Measurements from ENCODE around the gene PRR14.
"Not testable (repeated sequence)": the region's sequence is repeated elsewhere in the genome, so short reads cannot be mapped to it uniquely, and the experiment has no call there.

PRR14 gene

GRCh38 chr16:30669903-30670824 lies 19.4 kb downstream of the PRR14 start:
- in situ Hi-C loops (cut with HindIII; ENCODE audit: low pct_ligation_motif_present, low pct_unique_long_range_greater_than_20kb, low sequenced_read_pairs), result no loop called here
- DNase-seq, result no peak

GRCh38 chr16:30675143-30675542 lies 24.4 kb downstream of the PRR14 start:
- DNase-seq, result no peak
- in situ Hi-C loops (cut with HindIII; ENCODE audit: low pct_ligation_motif_present, low pct_unique_long_range_greater_than_20kb, low sequenced_read_pairs), result no loop called here

- in situ Hi-C loops (cut with HindIII; ENCODE audit: low pct_ligation_motif_present, low pct_unique_long_range_greater_than_20kb, low sequenced_read_pairs), result no loop called here
- DNase-seq, result no peak
Observed at GRCh38 chr16:30677931-30678585, 27.3 kb downstream of the PRR14 start.

- in situ Hi-C loops (cut with HindIII; ENCODE audit: low pct_ligation_motif_present, low pct_unique_long_range_greater_than_20kb, low sequenced_read_pairs), result no loop called here
- no peak for DNase-seq
Observed at GRCh38 chr16:30678586-30678970, 27.8 kb downstream of the PRR14 start.

- in situ Hi-C loops (cut with HindIII; ENCODE audit: low pct_ligation_motif_present, low pct_unique_long_range_greater_than_20kb, low sequenced_read_pairs), result no loop called here
Observed at GRCh38 chr16:30680326-30680725, 29.6 kb downstream of the PRR14 start.

GRCh38 chr16:30688701-30689100 lies 37.9 kb downstream of the PRR14 start:
- in situ Hi-C loops (cut with HindIII; ENCODE audit: low pct_ligation_motif_present, low pct_unique_long_range_greater_than_20kb, low sequenced_read_pairs), result no loop called here
- no peak for DNase-seq

More at GRCh38 chr16:30680326-30680725, 29.6 kb downstream of the PRR14 start:
- DNase-seq, result no peak

- in situ Hi-C loops (cut with HindIII; ENCODE audit: low pct_ligation_motif_present, low pct_unique_long_range_greater_than_20kb, low sequenced_read_pairs), result no loop called here
- no peak for DNase-seq
Observed at GRCh38 chr16:30691907-30692306, 41.1 kb downstream of the PRR14 start.

GRCh38 chr16:30692396-30693064 lies 41.8 kb downstream of the PRR14 start:
- in situ Hi-C loops (cut with HindIII; ENCODE audit: low pct_ligation_motif_present, low pct_unique_long_range_greater_than_20kb, low sequenced_read_pairs), result no loop called here
- DNase-seq, result no peak

GRCh38 chr16:30694926-30695693 lies 44.4 kb downstream of the PRR14 start:
- in situ Hi-C loops (cut with HindIII; ENCODE audit: low pct_ligation_motif_present, low pct_unique_long_range_greater_than_20kb, low sequenced_read_pairs), result no loop called here
- DNase-seq, result no peak

GRCh38 chr16:30696646-30697045 lies 45.9 kb downstream of the PRR14 start:
- DNase-seq; in situ Hi-C loops (cut with HindIII; ENCODE audit: low pct_ligation_motif_present, low pct_unique_long_range_greater_than_20kb, low sequenced_read_pairs): not testable (repeated sequence)

- in situ Hi-C loops (cut with HindIII; ENCODE audit: low pct_ligation_motif_present, low pct_unique_long_range_greater_than_20kb, low sequenced_read_pairs), result no loop called here
- DNase-seq, result no peak
Observed at GRCh38 chr16:30697264-30698138, 46.7 kb downstream of the PRR14 start.

GRCh38 chr16:30698139-30698815 lies 47.5 kb downstream of the PRR14 start:
- peak; percentile 99 for DNase-seq
- in situ Hi-C loops (cut with HindIII; ENCODE audit: low pct_ligation_motif_present, low pct_unique_long_range_greater_than_20kb, low sequenced_read_pairs), result no loop called here

- in situ Hi-C loops (cut with HindIII; ENCODE audit: low pct_ligation_motif_present, low pct_unique_long_range_greater_than_20kb, low sequenced_read_pairs), result no loop called here
- DNase-seq, result peak; percentile 85
Observed at GRCh38 chr16:30698816-30699614, 48.3 kb downstream of the PRR14 start, which contains the start of gene SRCAP. Gene SRCAP, plus strand, starts transcription at chr16:30699171. Its CDS starts 1,654 bp downstream, at chr16:30700825.

- in situ Hi-C loops (cut with HindIII; ENCODE audit: low pct_ligation_motif_present, low pct_unique_long_range_greater_than_20kb, low sequenced_read_pairs), result no loop called here
Observed at GRCh38 chr16:30699615-30700099, 48.9 kb downstream of the PRR14 start.

GRCh38 chr16:30700491-30700890 lies 49.7 kb downstream of the PRR14 start:
- in situ Hi-C loops (cut with HindIII; ENCODE audit: low pct_ligation_motif_present, low pct_unique_long_range_greater_than_20kb, low sequenced_read_pairs), result no loop called here
- DNase-seq, result no peak

More at GRCh38 chr16:30699615-30700099, 48.9 kb downstream of the PRR14 start:
- DNase-seq, result no peak

GRCh38 chr16:30700971-30701370 lies 50.2 kb downstream of the PRR14 start:
- DNase-seq, result no peak
- in situ Hi-C loops (cut with HindIII; ENCODE audit: low pct_ligation_motif_present, low pct_unique_long_range_greater_than_20kb, low sequenced_read_pairs), result no loop called here

Measured in ACHN (cell line).